Astrocyte of the cerebellum (primary cell): ENCODE data around the gene CREB5.

Experiments
- DNase-seq: peaks from one replicate; pipeline ENCODE4 v3.0.0-alpha.2; 2011; ENCODE audit warnings: low read depth
- H3K4me3 ChIP-seq: 2 replicates; pipeline ENCODE4 v1.5.1; 2011; ENCODE audit warnings: mild to moderate bottlenecking, low read depth, low read length, moderate library complexity
- CTCF ChIP-seq: IDR thresholded peaks from 2 replicates; pipeline ENCODE4 v1.5.1; 2012; ENCODE audit warnings: low read length, low read depth, moderate library complexity, mild to moderate bottlenecking; ENCODE audit errors: missing control alignments
- in situ Hi-C: cut with HindIII; loops from 2 replicates; pipeline ENCODE4 v1.10.0; 2017; ENCODE audit warnings: low sequenced_read_pairs

The CREB5 gene

GRCh38 chr7:28602282-28602681 lies 190.0 kb downstream of the CREB5 start:
- no peak for TF ChIP-seq CTCF
- DNase-seq, result no peak
- no peak overlapping the region for H3K4me3 ChIP-seq
- in situ Hi-C loops, result no loop called here

- no peak for TF ChIP-seq CTCF
- no peak for DNase-seq
- in situ Hi-C loops, result no loop called here
- no peak overlapping the region for H3K4me3 ChIP-seq
Observed at GRCh38 chr7:28605427-28606085, 193.2 kb downstream of the CREB5 start.

GRCh38 chr7:28606421-28606820 lies 194.1 kb downstream of the CREB5 start:
- no peak for DNase-seq
- TF ChIP-seq CTCF, result no peak
- in situ Hi-C loops, result no loop called here
- no peak overlapping the region for H3K4me3 ChIP-seq

- in situ Hi-C loops, result no loop called here
- no peak overlapping the region for H3K4me3 ChIP-seq
- DNase-seq, result no peak
- no peak for TF ChIP-seq CTCF
Observed at GRCh38 chr7:28607855-28608193, 195.5 kb downstream of the CREB5 start.

GRCh38 chr7:28608237-28608656 lies 195.9 kb downstream of the CREB5 start:
- in situ Hi-C loops, result no loop called here
- TF ChIP-seq CTCF, result no peak

GRCh38 chr7:28608731-28609130 lies 196.4 kb downstream of the CREB5 start:
- in situ Hi-C loops, result no loop called here
- DNase-seq, result no peak
- no peak for TF ChIP-seq CTCF
- no peak overlapping the region for H3K4me3 ChIP-seq

More at GRCh38 chr7:28608237-28608656, 195.9 kb downstream of the CREB5 start:
- DNase-seq, result no peak
- H3K4me3 ChIP-seq, result no peak overlapping the region
